ENCODE data around the gene LRRK1. TPM values are rescaled to one million over a fixed set of nuclear protein-coding genes. Genes with fewer than 3 reads are reported as not detected.

The LRRK1 gene
- total and polyA plus RNA-seq, 8 donors, result 2.3 to 73.3 (median 7.0) TPM

- peaks cover 0 to 57% (median 55%) of the 10 kb centered on the region in 4 donors for H3K36me3 ChIP-seq
- no peak for DNase-seq
- H3K27ac ChIP-seq, result peak overlapping the region in 1 of 5 donors; percentile 32
- peaks cover 0 to 16% (median 2%) of the 10 kb centered on the region in 4 donors for H3K4me1 ChIP-seq
- no peak for TF ChIP-seq EP300 (IDR thresholded peaks at IDR 0.05)
- no peak for TF ChIP-seq POLR2A (IDR thresholded peaks at IDR 0.05)
- no peak for TF ChIP-seq CTCF (IDR thresholded peaks at IDR 0.05)
- TF ChIP-seq POLR2AphosphoS5 (IDR thresholded peaks at IDR 0.05), result no peak
- H3K4me3 ChIP-seq, result no peak overlapping the region
- no peaks in the 10 kb centered on the region for H3K9me3 ChIP-seq
- no peaks in the 10 kb centered on the region for H3K27me3 ChIP-seq
- intact Hi-C loops (cut with DNase I; ENCODE audit: low total_unique reads), result loop anchor here (10.0 kb wide), 1 partner anchor 68 kb away; no protein-coding TSS in a partner anchor
- 88 to 96% (median 93%) methylated on average over 7 of the region's 7 CpGs for WGBS, 5 donors
These were observed 97.4 kb downstream of the LRRK1 start for GRCh38 chr15:101016581-101016980.

GRCh38 chr15:101017093-101017754, 98.1 kb downstream of the LRRK1 start:
- peaks cover 0 to 16% (median 2%) of the 10 kb centered on the region in 4 donors for H3K4me1 ChIP-seq
- peak overlapping the region in 2 of 5 donors; percentile 7 to 32 for H3K27ac ChIP-seq
- peaks cover 0 to 58% (median 55%) of the 10 kb centered on the region in 4 donors for H3K36me3 ChIP-seq
- 69 to 87% (median 76%) methylated on average over 18 of the region's 18 CpGs for WGBS, 5 donors
- H3K27me3 ChIP-seq, result no peaks in the 10 kb centered on the region
- TF ChIP-seq POLR2AphosphoS5 (IDR thresholded peaks at IDR 0.05), result no peak
- no peak for TF ChIP-seq POLR2A (IDR thresholded peaks at IDR 0.05)
- no peak for TF ChIP-seq CTCF (IDR thresholded peaks at IDR 0.05)
- no peak for TF ChIP-seq EP300 (IDR thresholded peaks at IDR 0.05)
- no peak for DNase-seq
- H3K9me3 ChIP-seq, result no peaks in the 10 kb centered on the region
- intact Hi-C loops (cut with DNase I; ENCODE audit: low total_unique reads), result loop anchor here (10.0 kb wide), 1 partner anchor 68 kb away; no protein-coding TSS in a partner anchor
- H3K4me3 ChIP-seq, result no peak overlapping the region

GRCh38 chr15:101018016-101018415, 98.9 kb downstream of the LRRK1 start:
- Histone ChIP-seq H3K4me1 (peaks cover 0 to 16% (median 3%) of the 10 kb centered on the region in 4 donors), H3K9me3 (no peaks in the 10 kb centered on the region), H3K36me3 (peaks cover 0 to 54% (median 49%) of the 10 kb centered on the region in 4 donors), H3K27me3 (no peaks in the 10 kb centered on the region), H3K27ac (peak overlapping the region in 1 of 5 donors; percentile 32), H3K4me3 (no peak overlapping the region)
- DNase-seq, result no peak
- TF ChIP-seq EP300 (IDR thresholded peaks at IDR 0.05), result no peak
- no peak for TF ChIP-seq POLR2AphosphoS5 (IDR thresholded peaks at IDR 0.05)
- no peak for TF ChIP-seq CTCF (IDR thresholded peaks at IDR 0.05)
- TF ChIP-seq POLR2A (IDR thresholded peaks at IDR 0.05), result no peak
- WGBS, 5 donors, result 38 to 79% (median 47%) methylated on average over 1 of the region's 1 CpG
- intact Hi-C loops (cut with DNase I; ENCODE audit: low total_unique reads), result loop anchor here (10.0 kb wide), 1 partner anchor 67 kb away; no protein-coding TSS in a partner anchor

- DNase-seq, result no peak
- 84 to 93% (median 90%) methylated on average over 13 of the region's 13 CpGs for WGBS, 5 donors
- TF ChIP-seq EP300 (IDR thresholded peaks at IDR 0.05) (no peak), CTCF (IDR thresholded peaks at IDR 0.05) (no peak), POLR2AphosphoS5 (IDR thresholded peaks at IDR 0.05) (no peak), POLR2A (IDR thresholded peaks at IDR 0.05) (no peak)
These were observed 99.3 kb downstream of the LRRK1 start for GRCh38 chr15:101018450-101018849.

More at GRCh38 chr15:101018450-101018849, 99.3 kb downstream of the LRRK1 start:
- intact Hi-C loops (cut with DNase I; ENCODE audit: low total_unique reads), result loop anchor here (10.0 kb wide), 1 partner anchor 66 kb away; no protein-coding TSS in a partner anchor
- Histone ChIP-seq H3K4me3 (no peak overlapping the region), H3K27ac (no peak overlapping the region), H3K4me1 (peaks cover 0 to 16% (median 7%) of the 10 kb centered on the region in 4 donors), H3K27me3 (no peaks in the 10 kb centered on the region), H3K9me3 (no peaks in the 10 kb centered on the region), H3K36me3 (peaks cover 0 to 50% (median 46%) of the 10 kb centered on the region in 4 donors)

Data from stomach (tissue), 9 donors.